Glutamatergic neuron (in vitro differentiated cells): Measurements from ENCODE around the gene BRWD1. TPM values are rescaled to one million over a fixed set of nuclear protein-coding genes. Genes with fewer than 3 reads are reported as not detected.

ENCODE experiments used
- DNase-seq: peaks from one replicate; pipeline ENCODE4 v3.0.0; 2022
- H3K27ac Mint-ChIP-seq: one replicate; pipeline ENCODE4 v1.8.0; 2020; ENCODE audit warnings: mild to moderate bottlenecking, mixed read lengths, inconsistent platforms; ENCODE audit not compliant: unreplicated experiment
- H3K27me3 Mint-ChIP-seq: one replicate; pipeline ENCODE4 v1.8.0; 2020; ENCODE audit warnings: mild to moderate bottlenecking, moderate library complexity, mixed read lengths, inconsistent platforms; ENCODE audit not compliant: unreplicated experiment
- H3K36me3 Mint-ChIP-seq: one replicate; pipeline ENCODE4 v1.8.0; 2020; ENCODE audit warnings: mild to moderate bottlenecking, mixed read lengths, inconsistent platforms; ENCODE audit not compliant: unreplicated experiment
- H3K4me1 Mint-ChIP-seq: one replicate; pipeline ENCODE4 v1.8.0; 2020; ENCODE audit warnings: mild to moderate bottlenecking, low read depth, mixed read lengths, inconsistent platforms; ENCODE audit not compliant: unreplicated experiment
- H3K4me3 Mint-ChIP-seq: one replicate; pipeline ENCODE4 v1.8.0; 2020; ENCODE audit warnings: mild to moderate bottlenecking, mixed read lengths, inconsistent platforms; ENCODE audit not compliant: unreplicated experiment
- H3K9me3 Mint-ChIP-seq: one replicate; pipeline ENCODE4 v1.8.0; 2020; ENCODE audit warnings: mild to moderate bottlenecking, moderate library complexity, mixed read lengths, inconsistent platforms; ENCODE audit not compliant: unreplicated experiment
- CTCF ChIP-seq: fragments of 200-600 bp; sonication (generic); IDR thresholded peaks from one replicate; pipeline ENCODE4 v1.5.0; 2021; ENCODE audit not compliant: partially characterized antibody, unreplicated experiment
- total RNA-seq: library from RNA; stranded (reverse); fragmentation: NEBNext Ultra II Directional; extraction: Animal tissue kit (Norgen Biotek cat#: 25700); gene quantifications from one replicate; pipeline ENCODE4 v1.2.1, GENCODE V29; 2021; ENCODE audit not compliant: unreplicated experiment

BRWD1 gene
- total RNA-seq, 1 donor from 2014 or later, result 64.6 TPM

GRCh38 chr21:39153373-39153772 lies 160.1 kb downstream of the BRWD1 start:
- H3K27ac Mint-ChIP-seq, result no peak overlapping the region
- peaks cover 2% of the 10 kb centered on the region for H3K9me3 Mint-ChIP-seq
- H3K4me1 Mint-ChIP-seq, result no peaks in the 10 kb centered on the region
- peak; percentile 57 for TF ChIP-seq CTCF
- no peak overlapping the region for H3K4me3 Mint-ChIP-seq
- peaks cover 5% of the 10 kb centered on the region for H3K36me3 Mint-ChIP-seq
- H3K27me3 Mint-ChIP-seq, result peaks cover 4% of the 10 kb centered on the region
- no peak for DNase-seq

GRCh38 chr21:39152271-39152670 lies 161.2 kb downstream of the BRWD1 start:
- Mint-ChIP-seq H3K4me3 (no peak overlapping the region), H3K9me3 (peaks cover 2% of the 10 kb centered on the region), H3K27me3 (no peaks in the 10 kb centered on the region), H3K36me3 (peaks cover 5% of the 10 kb centered on the region), H3K4me1 (no peaks in the 10 kb centered on the region), H3K27ac (no peak overlapping the region)
- TF ChIP-seq CTCF, result no peak
- no peak for DNase-seq

GRCh38 chr21:39150877-39151276 lies 162.6 kb downstream of the BRWD1 start:
- DNase-seq, result no peak
- no peak overlapping the region for H3K27ac Mint-ChIP-seq
- peaks cover 10% of the 10 kb centered on the region for H3K36me3 Mint-ChIP-seq
- peaks cover 2% of the 10 kb centered on the region for H3K9me3 Mint-ChIP-seq
- no peaks in the 10 kb centered on the region for H3K4me1 Mint-ChIP-seq
- TF ChIP-seq CTCF, result no peak
- no peak overlapping the region for H3K4me3 Mint-ChIP-seq
- H3K27me3 Mint-ChIP-seq, result peaks cover 2% of the 10 kb centered on the region

GRCh38 chr21:39150316-39150715 lies 163.1 kb downstream of the BRWD1 start:
- TF ChIP-seq CTCF, result no peak
- Mint-ChIP-seq H3K36me3 (peaks cover 11% of the 10 kb centered on the region), H3K27ac (no peak overlapping the region), H3K9me3 (peaks cover 2% of the 10 kb centered on the region), H3K4me1 (no peaks in the 10 kb centered on the region), H3K27me3 (peaks cover 2% of the 10 kb centered on the region), H3K4me3 (no peak overlapping the region)
- no peak for DNase-seq

GRCh38 chr21:39149882-39150281 lies 163.6 kb downstream of the BRWD1 start:
- Mint-ChIP-seq H3K27me3 (peaks cover 2% of the 10 kb centered on the region), H3K4me1 (no peaks in the 10 kb centered on the region), H3K27ac (no peak overlapping the region), H3K4me3 (no peak overlapping the region), H3K36me3 (peaks cover 13% of the 10 kb centered on the region), H3K9me3 (peaks cover 2% of the 10 kb centered on the region)
- DNase-seq, result no peak
- TF ChIP-seq CTCF, result no peak
